NCI-H82 (cell line): Measurements from ENCODE around the gene SSTR5.
A peak's percentile ranks its signal among the peaks of the same experiment; 100 is the strongest.
"Not testable (repeated sequence)": the region's sequence is repeated elsewhere in the genome, so short reads cannot be mapped to it uniquely, and the experiment has no call there.

Source experiments
- DNase-seq: peaks from one replicate; lab custom pipeline; 2025; lab: John Stamatoyannopoulos, UW

The SSTR5 gene

GRCh38 chr16:1092685-1093283, 20.2 kb downstream of the SSTR5 start:
- DNase-seq = not testable (repeated sequence)

GRCh38 chr16:1093284-1094123, 21.0 kb downstream of the SSTR5 start:
- DNase-seq = peak; percentile 65

GRCh38 chr16:1094124-1094479, 21.6 kb downstream of the SSTR5 start:
- DNase-seq = peak; percentile 44

GRCh38 chr16:1094601-1095449, 22.3 kb downstream of the SSTR5 start:
- DNase-seq = no peak

GRCh38 chr16:1095450-1096168, 23.1 kb downstream of the SSTR5 start:
- no peak for DNase-seq

- DNase-seq = no peak
Measured at GRCh38 chr16:1096169-1097082, 23.9 kb downstream of the SSTR5 start, which contains the start of gene C1QTNF8. Gene C1QTNF8 (minus strand): TSS chr16:1096244. CDS start chr16:1094922, 1,322 bp downstream.

GRCh38 chr16:1097156-1097555, 24.6 kb downstream of the SSTR5 start:
- no peak for DNase-seq

- DNase-seq = no peak
Measured at GRCh38 chr16:1097800-1098199, 25.3 kb downstream of the SSTR5 start.

GRCh38 chr16:1098266-1098991, 25.9 kb downstream of the SSTR5 start:
- DNase-seq = no peak

GRCh38 chr16:1099189-1100083, 26.9 kb downstream of the SSTR5 start:
- no peak for DNase-seq

- DNase-seq = no peak
Measured at GRCh38 chr16:1100084-1100800, 27.7 kb downstream of the SSTR5 start.

GRCh38 chr16:1101133-1101532, 28.6 kb downstream of the SSTR5 start:
- no peak for DNase-seq

GRCh38 chr16:1101573-1102332, 29.2 kb downstream of the SSTR5 start:
- no peak for DNase-seq

- DNase-seq = no peak
Measured at GRCh38 chr16:1102333-1102700, 29.8 kb downstream of the SSTR5 start.

- DNase-seq = peak; percentile 57
Measured at GRCh38 chr16:1102921-1103635, 30.5 kb downstream of the SSTR5 start.

GRCh38 chr16:1103636-1103980, 31.1 kb downstream of the SSTR5 start:
- DNase-seq = no peak
